Thymus (tissue), 11 donors: ENCODE results near the gene USP12. TPM values are rescaled to one million over a fixed set of nuclear protein-coding genes. Genes with fewer than 3 reads are reported as not detected.
A peak's percentile ranks its signal among the peaks of the same experiment; 100 is the strongest.

Experiments
- DNase-seq, 9 donors: peaks; one replicate each; pipeline ENCODE4 v3.0.0-alpha.2; 2013; ENCODE audit warnings: low spot score in 9 of 9, low read depth in 6 of 9, missing footprints in 1 of 9
- H3K27ac ChIP-seq, 2 donors: one replicate each; pipeline ENCODE4 v1.5.1; 2013; ENCODE audit warnings: control low read depth in 1 of 2, low read depth in 1 of 2, low read length in 1 of 2, mild to moderate bottlenecking in 1 of 2, moderate library complexity in 1 of 2
- H3K27me3 ChIP-seq, 2 donors: one replicate each; pipeline ENCODE4 v1.5.1; 2013; ENCODE audit warnings: low read length in 1 of 2; ENCODE audit not compliant: control insufficient read depth in 2 of 2, insufficient read depth in 1 of 2
- H3K36me3 ChIP-seq, 2 donors: one replicate each; pipeline ENCODE4 v1.5.1; 2013; ENCODE audit warnings: low read length in 1 of 2, mild to moderate bottlenecking in 1 of 2, moderate library complexity in 1 of 2; ENCODE audit not compliant: control insufficient read depth in 2 of 2, insufficient read depth in 2 of 2
- H3K4me1 ChIP-seq, 2 donors: one replicate each; pipeline ENCODE4 v1.5.1; 2013; ENCODE audit warnings: low read length in 2 of 2; ENCODE audit not compliant: control insufficient read depth in 2 of 2, insufficient read depth in 2 of 2
- H3K4me3 ChIP-seq, 2 donors: one replicate each; pipeline ENCODE4 v1.5.1; 2013; ENCODE audit warnings: low read length in 2 of 2, control low read depth in 1 of 2, mild to moderate bottlenecking in 1 of 2
- H3K9me3 ChIP-seq, 2 donors: one replicate each; pipeline ENCODE4 v1.5.1; 2013; ENCODE audit warnings: low read length in 1 of 2, mild to moderate bottlenecking in 1 of 2; ENCODE audit not compliant: control insufficient read depth in 2 of 2, insufficient read depth in 1 of 2
- WGBS: extraction: QIAGEN DNeasy Blood & Tissue Kit; methylation state at CpG from one replicate; pipeline ENCODE4 v1.1.7; 2013; 5-methylcytosine and 5-hydroxymethylcytosine counted together
- polyA plus RNA-seq: library from polyadenylated mRNA; stranded (reverse); fragments of 200-250 nt; gene quantifications from one replicate; pipeline ENCODE4 v1.2.3, GENCODE V29; 2013
- total RNA-seq: library from RNA; stranded (reverse); fragments of 120-200 nt; gene quantifications from one replicate; pipeline ENCODE4 v1.2.4, GENCODE V29; 2013
- donor health status: healthy.

USP12 gene
- total and polyA plus RNA-seq, 2 donors: 11.9 to 14.6 TPM

GRCh38 chr13:27064252-27064995 is 107.2 kb downstream of the USP12 start:
- 88% methylated on average over 9 of the region's 9 CpGs for WGBS
- no peaks in the 10 kb centered on the region for H3K9me3 ChIP-seq
- DNase-seq: no peak
- H3K27ac ChIP-seq: no peak overlapping the region
- H3K4me1 ChIP-seq: no peaks in the 10 kb centered on the region
- no peak overlapping the region for H3K4me3 ChIP-seq
- H3K36me3 ChIP-seq: no peaks in the 10 kb centered on the region
- no peaks in the 10 kb centered on the region for H3K27me3 ChIP-seq

- Histone ChIP-seq H3K27ac (no peak overlapping the region), H3K4me1 (peaks cover 0 to 7% of the 10 kb centered on the region in 2 donors), H3K4me3 (no peak overlapping the region), H3K9me3 (no peaks in the 10 kb centered on the region), H3K36me3 (no peaks in the 10 kb centered on the region), H3K27me3 (no peaks in the 10 kb centered on the region)
- 100% methylated on average over 2 of the region's 2 CpGs for WGBS
- no peak for DNase-seq
Measured at GRCh38 chr13:27057817-27058216, 113.8 kb downstream of the USP12 start.

- Histone ChIP-seq H3K36me3 (no peaks in the 10 kb centered on the region), H3K27me3 (no peaks in the 10 kb centered on the region), H3K4me3 (no peak overlapping the region), H3K4me1 (peaks cover 0 to 7% of the 10 kb centered on the region in 2 donors), H3K9me3 (peaks cover 0 to 2% of the 10 kb centered on the region in 2 donors), H3K27ac (no peak overlapping the region)
- DNase-seq: no peak
- 94% methylated on average over 6 of the region's 6 CpGs for WGBS
Measured at GRCh38 chr13:27055526-27055925, 116.1 kb downstream of the USP12 start.

GRCh38 chr13:27054760-27055159 is 116.9 kb downstream of the USP12 start:
- 49% methylated on average over 2 of the region's 2 CpGs for WGBS
- H3K36me3 ChIP-seq: no peaks in the 10 kb centered on the region
- peaks cover 0 to 3% of the 10 kb centered on the region in 2 donors for H3K9me3 ChIP-seq
- no peak overlapping the region for H3K27ac ChIP-seq
- H3K27me3 ChIP-seq: no peaks in the 10 kb centered on the region
- H3K4me1 ChIP-seq: peaks cover 0 to 7% of the 10 kb centered on the region in 2 donors
- peak in 2 of 9 donors; percentile 4 to 19 for DNase-seq
- no peak overlapping the region for H3K4me3 ChIP-seq

DNA sequence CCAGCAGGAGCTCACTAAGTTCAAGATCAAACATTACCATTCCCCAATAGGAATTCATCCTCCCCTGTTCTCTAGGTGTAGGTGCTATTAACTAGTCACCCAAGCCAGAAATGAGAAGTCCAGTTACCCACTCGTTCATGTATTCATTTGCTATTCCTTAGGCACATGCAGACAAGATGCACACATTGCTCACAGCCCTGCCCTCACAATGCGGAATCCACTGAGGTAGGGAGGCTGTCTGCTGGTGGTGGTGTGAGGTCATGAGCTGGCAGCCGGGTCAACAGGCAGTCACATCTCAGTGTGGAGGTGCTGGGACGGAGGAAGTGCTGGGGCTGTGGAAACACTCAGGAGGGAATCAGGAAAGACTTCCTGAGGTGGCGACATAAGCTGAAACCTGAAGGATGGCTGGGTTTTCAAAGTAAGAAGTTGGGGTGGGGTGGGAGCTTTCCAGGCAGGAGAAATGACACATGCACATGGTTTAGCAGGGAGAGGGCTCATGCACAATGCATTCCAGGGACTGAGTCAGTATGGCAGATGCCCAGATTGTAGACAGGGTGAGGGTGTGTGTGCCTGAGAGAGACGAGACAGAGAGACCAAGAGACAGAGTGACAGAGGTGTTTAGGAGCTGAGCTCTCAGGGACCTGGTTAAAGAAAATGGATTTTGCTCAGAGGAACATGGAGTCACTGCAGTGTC is 117.6 kb downstream of the USP12 start:
- Histone ChIP-seq H3K36me3 (no peaks in the 10 kb centered on the region), H3K4me3 (no peak overlapping the region), H3K9me3 (peaks cover 0 to 3% of the 10 kb centered on the region in 2 donors), H3K4me1 (peaks cover 0 to 7% of the 10 kb centered on the region in 2 donors), H3K27me3 (no peaks in the 10 kb centered on the region), H3K27ac (no peak overlapping the region)
- no peak for DNase-seq
- WGBS: 94% methylated on average over 6 of the region's 6 CpGs

- H3K4me1 ChIP-seq: peaks cover 0 to 7% of the 10 kb centered on the region in 2 donors
- 51% methylated on average over 10 of the region's 10 CpGs for WGBS
- peaks cover 0 to 3% of the 10 kb centered on the region in 2 donors for H3K9me3 ChIP-seq
- no peak for DNase-seq
- no peak overlapping the region for H3K4me3 ChIP-seq
- no peak overlapping the region for H3K27ac ChIP-seq
- no peaks in the 10 kb centered on the region for H3K27me3 ChIP-seq
- H3K36me3 ChIP-seq: no peaks in the 10 kb centered on the region
Measured at GRCh38 chr13:27053210-27053884, 118.3 kb downstream of the USP12 start.

GRCh38 chr13:27052551-27053208 is 118.9 kb downstream of the USP12 start:
- H3K4me1 ChIP-seq: peaks cover 0 to 7% of the 10 kb centered on the region in 2 donors
- no peak overlapping the region for H3K27ac ChIP-seq
- H3K4me3 ChIP-seq: no peak overlapping the region
- H3K27me3 ChIP-seq: no peaks in the 10 kb centered on the region
- no peaks in the 10 kb centered on the region for H3K36me3 ChIP-seq
- 93% methylated on average over 6 of the region's 6 CpGs for WGBS
- DNase-seq: no peak
- H3K9me3 ChIP-seq: peaks cover 0 to 3% of the 10 kb centered on the region in 2 donors

DNA sequence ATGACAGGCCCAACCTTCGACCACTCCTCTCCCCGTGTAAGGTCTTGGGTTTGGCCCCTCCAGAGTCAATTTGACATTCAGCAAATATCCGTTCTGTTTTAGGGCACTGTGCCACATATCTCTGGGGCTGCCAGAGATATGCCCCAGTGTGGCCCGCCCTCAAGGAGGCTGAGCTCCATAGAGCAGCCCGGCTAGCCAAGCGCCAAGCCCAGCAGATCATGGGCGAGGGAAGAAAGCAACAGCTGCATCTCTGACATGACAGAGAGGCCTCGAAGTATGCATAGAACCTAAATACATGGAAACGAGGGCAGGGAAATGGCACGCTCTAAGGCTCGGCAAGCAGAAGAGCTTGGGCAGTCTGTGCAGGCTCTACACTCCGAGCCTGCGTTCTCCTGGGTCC is 124.5 kb downstream of the USP12 start:
- Histone ChIP-seq H3K9me3 (peaks cover 0 to 3% of the 10 kb centered on the region in 2 donors), H3K27me3 (no peaks in the 10 kb centered on the region), H3K4me1 (peaks cover 0 to 2% of the 10 kb centered on the region in 2 donors), H3K4me3 (no peak overlapping the region), H3K27ac (no peak overlapping the region), H3K36me3 (no peaks in the 10 kb centered on the region)
- WGBS: 95% methylated on average over 13 of the region's 13 CpGs
- DNase-seq: no peak
